HL-60/S4 treated with retinoic acid at 250 ng/mL for 4 days and 3 days (cell line): Measurements from ENCODE around the gene COL13A1.

ENCODE experiments used
- in situ Hi-C: fragments of 300-500 bp; cut with MboI; formaldehyde crosslinking; loops from 2 replicates; pipeline ENCODE4 v1.7.0; 2022; ENCODE audit warnings: low sequenced_read_pairs

The COL13A1 gene

GRCh38 chr10:69801434-69802315 is at the start of gene COL13A1:
Gene COL13A1, plus strand, starts transcription at chr10:69801906. Its CDS starts 518 bp downstream, at chr10:69802424.
- in situ Hi-C loops, result no loop called here

DNA sequence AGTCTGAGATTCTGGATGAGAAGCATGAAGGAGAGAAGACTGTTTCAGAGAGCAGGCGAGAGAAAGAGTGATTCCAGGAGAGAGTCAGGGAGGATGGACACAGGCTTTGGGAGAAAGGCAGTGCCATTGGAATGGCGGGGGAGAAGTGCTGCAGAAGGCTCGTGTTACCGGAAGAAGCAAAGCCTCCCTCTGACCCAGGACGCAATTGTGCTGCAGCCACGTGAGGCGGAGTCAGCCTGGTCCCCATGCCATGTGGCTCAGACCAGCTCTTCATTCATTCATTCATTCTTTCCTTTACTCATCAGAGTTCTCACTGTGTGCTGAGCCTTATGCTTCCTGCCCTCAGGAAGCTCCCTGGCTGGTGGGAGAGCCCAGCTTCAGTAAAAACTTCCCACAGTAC is 49.2 kb upstream of the COL13A1 start:
- in situ Hi-C loops, result no loop called here

DNA sequence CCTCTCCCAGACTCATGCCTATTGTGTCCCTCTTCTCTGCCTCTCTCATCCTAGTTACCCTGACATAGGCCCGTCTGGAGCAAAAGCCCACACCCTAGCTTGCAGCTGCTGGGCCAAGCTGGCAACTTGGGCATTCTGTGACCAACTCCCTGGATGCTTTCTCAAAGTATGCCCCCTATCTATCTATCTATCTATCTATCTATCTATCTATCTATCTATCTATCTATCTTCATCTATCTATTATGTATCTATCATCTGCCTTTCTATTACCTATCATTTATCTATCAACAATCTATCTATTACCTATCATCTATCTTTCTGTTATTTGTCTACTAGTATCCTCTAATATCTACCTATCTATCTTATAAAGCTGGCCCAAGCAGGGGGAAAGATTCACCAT is 45.4 kb upstream of the COL13A1 start:
- in situ Hi-C loops, result no loop called here

GRCh38 chr10:69757206-69757552 is 44.5 kb upstream of the COL13A1 start:
- in situ Hi-C loops, result no loop called here

GRCh38 chr10:69757553-69758309 is 44.0 kb upstream of the COL13A1 start:
- in situ Hi-C loops, result no loop called here

DNA sequence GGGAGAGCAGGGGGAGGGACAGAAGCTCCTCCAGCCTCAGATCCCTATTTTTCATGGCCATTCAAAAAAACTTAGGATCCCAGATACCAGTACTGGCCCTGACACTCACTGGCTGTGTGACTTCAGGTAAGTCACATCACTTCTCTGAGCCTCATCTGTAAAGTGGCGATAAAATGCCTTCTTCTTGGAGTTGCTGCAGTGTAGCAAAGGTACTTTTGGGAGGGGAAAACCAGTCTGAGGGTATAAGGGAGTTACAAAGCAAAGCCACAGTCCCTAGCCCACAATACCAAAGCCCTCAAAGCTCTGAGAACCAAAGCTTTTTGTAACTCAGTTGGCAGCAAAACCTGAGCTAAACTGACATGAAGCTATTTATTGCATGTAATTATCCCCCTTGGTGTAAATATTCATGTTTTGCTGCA is 43.4 kb upstream of the COL13A1 start:
- in situ Hi-C loops, result no loop called here

DNA sequence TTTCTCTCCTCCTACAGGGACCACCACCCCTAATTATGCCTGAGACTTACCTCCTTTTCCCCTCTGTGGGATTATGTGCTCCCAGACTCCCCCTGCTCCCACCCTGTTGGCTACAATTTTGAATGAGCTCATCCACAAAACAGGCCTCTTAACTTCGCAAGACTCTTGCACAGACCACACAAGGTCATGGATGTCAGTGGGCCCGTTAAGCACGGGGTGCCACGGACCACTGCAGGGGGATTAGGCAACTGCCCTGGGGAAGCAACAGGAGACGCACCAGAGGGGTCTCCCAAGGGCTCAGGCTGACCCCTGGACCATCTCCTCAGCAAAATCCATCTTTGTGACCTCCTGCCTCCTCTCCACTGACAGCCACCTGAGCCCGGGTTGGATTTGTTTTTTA is 42.1 kb upstream of the COL13A1 start:
- in situ Hi-C loops, result no loop called here

DNA sequence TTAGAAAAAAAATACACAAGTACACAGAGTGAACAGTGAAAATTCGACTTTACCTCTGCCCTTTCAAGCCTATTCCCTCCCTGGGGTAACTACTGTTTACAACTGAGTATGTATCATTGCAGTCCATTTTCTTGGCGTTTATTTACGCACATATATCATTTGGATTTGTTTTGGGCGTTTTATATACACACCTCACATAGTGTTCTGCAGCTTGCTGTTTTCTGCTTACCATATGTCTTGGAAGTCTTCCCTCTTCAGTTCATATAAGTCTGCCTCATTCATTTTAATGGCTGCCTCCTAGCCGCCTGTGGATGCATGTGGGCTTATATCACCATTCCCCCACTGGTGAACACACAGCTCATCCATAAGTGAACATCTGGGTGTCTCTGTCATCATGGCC is 41.6 kb upstream of the COL13A1 start:
- in situ Hi-C loops, result no loop called here

DNA sequence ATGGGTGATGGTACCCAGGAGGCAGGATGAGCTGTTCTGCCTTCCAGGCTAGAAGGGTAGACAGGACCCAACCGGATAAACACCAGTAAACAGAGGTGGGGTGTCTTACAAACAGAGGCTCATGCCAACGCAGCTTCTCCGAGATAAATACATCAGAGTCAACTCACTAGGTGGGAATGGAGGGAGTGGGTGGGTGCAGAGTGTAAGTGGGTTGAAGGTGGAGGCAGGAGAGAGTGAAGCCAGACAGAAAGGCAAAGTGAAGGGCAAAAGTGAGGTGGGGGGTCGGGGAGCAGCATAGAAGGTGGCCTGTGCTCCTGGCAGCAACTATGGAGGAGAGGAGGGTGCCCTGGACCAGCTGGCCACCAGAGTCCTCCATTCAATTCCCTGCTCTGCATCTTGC is 40.4 kb upstream of the COL13A1 start:
- in situ Hi-C loops, result no loop called here

DNA sequence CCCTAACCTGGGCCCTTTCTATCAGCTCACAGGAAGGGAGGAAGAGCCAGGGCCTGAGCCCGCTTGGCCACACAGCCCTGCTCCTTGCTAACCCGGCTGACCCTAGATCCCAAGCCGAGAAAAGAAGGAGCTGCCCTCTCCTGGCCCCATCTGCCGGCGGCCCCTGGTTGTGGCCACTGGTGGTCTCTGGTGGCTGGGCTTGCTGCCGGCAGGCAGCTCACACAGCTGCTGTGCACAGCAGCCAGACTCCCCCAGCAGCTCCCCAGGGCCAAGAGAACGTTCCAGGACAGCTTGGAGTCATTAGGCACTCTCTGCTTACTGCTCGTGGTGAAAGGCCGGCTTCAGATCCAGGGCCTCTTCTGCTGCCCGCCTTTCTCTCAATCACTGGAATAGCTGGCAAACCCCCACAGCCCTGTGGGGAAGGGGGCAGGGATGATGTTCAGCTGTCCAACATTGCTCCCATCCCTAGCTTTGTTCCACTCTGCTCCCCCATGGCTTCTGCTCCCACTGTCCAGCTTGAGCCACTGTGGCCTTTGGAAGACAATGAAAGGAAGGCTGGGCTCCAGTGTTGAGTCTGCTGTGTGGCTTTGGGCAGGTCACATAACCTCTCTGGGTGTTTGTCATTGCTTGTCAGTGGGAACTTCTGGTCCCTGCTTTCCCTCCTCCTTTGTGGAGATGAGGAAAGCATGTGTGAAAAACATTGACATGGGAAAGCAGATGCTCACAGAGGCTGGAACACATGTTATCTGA is 35.4 kb upstream of the COL13A1 start:
- in situ Hi-C loops, result no loop called here

GRCh38 chr10:69767793-69768192 is 33.9 kb upstream of the COL13A1 start:
- in situ Hi-C loops, result no loop called here

GRCh38 chr10:69768386-69768785 is 33.3 kb upstream of the COL13A1 start:
- in situ Hi-C loops, result no loop called here

GRCh38 chr10:69769395-69769992 is 32.2 kb upstream of the COL13A1 start:
- in situ Hi-C loops, result no loop called here

DNA sequence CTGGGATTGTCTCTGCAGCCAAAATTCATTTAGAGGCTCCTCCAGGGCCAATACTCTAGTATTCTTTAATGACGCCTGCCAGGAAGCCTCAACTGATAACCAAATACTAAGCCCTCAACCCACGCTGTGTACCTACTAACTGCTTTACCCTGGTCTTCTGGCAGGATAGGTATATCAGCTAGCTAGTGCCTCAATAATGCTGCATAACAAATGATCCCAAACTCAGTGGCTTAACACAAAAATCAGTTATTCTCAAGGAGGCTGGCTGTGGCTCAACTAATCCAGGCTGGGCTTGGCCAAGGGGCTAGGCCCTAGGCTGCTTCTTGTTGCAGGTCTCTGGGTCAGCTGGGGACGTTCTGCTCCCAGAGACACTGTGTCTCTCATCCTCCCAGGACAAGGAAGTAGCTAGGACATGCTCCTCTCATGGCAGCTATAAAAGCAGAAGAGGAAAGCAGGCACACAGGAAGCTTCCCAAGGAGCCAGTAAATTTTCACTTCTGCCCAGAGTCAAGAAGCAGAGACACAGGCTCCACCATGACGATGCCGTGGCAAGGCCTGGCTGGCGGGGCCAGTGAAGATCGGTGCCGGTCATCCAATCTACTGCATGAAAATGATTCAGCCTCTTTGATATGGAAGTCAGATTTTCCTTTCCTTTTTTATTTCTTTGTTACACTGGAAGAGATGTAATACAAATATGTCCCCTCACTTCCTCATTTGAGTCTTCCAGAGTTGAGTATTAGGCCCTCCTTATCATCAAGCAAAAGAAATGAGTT is 28.6 kb upstream of the COL13A1 start:
- in situ Hi-C loops, result no loop called here

- in situ Hi-C loops, result no loop called here
These were observed 27.1 kb upstream of the COL13A1 start for GRCh38 chr10:69774596-69774995.

DNA sequence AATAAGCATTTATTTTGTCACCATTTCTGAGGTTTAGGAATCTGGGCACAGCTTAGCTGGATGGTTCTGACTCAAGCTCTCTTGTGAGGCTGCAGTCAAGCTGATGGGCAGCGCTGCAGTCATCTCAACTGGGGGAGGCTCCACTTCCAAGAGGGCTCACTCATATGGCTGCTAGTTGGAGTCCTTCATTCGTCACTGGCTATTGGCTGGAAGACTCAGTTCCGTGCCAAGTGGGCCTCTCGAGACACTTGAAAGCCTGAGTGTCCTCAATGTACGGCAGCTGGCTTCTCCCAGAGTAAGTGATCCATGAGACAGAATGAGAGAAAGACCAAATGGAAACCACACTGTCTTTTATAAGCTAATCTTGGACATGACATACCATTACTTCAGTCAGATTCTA is 21.6 kb upstream of the COL13A1 start:
- in situ Hi-C loops, result no loop called here

DNA sequence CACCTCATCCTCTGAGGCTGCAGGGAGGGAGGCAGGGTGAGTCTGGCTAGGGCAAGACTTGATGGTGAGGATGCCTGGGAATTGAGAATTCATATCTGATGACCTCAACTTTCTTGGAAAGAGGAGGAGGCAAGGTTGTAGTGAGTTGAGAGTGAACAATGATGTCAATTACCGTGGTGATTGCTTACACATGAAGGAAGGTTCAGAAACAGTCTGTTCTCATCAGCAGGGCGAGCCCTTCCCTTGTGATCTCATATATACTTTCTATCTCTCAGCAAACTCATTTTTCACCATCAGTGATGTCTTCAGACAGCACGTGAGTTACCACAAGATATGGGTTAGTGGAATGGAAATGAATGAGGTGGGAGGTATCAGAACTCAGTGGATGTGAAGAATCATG is 20.1 kb upstream of the COL13A1 start:
- in situ Hi-C loops, result no loop called here

GRCh38 chr10:69783515-69783914 is 18.2 kb upstream of the COL13A1 start:
- in situ Hi-C loops, result no loop called here

DNA sequence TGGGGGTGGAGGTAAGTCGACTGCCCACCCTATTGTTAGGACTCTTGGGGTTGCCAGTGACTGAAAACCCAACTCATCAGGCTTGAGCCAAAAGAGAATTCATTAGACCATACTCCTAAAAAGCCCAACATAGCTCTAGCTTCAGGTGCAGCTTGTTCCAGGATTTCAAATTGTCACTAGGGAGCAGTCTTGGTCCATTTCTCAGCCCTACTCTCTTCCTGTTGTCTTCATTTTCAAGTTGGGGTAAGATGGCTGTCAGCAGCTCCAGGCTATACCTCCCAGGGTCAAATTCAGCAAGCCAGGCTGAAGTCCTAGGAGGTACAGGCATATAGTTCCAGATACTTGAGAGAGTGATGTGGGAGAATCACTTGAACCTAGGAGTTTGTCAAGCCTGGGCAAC is 14.9 kb upstream of the COL13A1 start:
- in situ Hi-C loops, result no loop called here

DNA sequence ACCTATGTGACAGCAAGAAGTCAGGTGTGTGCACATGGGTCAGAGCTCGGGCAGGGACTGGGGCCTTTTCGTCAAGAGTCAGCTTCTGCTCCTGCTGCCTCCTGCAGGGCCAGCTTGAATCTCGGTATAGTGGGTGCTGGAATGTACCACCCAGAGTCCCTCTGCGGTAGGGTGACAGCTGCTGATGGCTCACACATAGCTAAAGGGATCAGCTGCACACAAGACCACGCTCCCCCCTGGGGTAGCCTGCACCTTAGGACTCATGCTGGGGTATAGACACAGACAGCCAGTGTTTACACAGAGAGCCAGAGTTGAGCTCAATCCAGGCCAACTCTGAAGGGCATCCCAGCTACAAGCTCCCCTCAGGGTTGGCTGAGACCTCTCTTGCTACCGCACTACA is 14.0 kb upstream of the COL13A1 start:
- in situ Hi-C loops, result no loop called here
